ENCODE data around the gene SKAP1.
"Not testable (repeated sequence)": the region's sequence is repeated elsewhere in the genome, so short reads cannot be mapped to it uniquely, and the experiment has no call there.

SKAP1 gene

GRCh38 chr17:48240562-48241130 is 189.4 kb downstream of the SKAP1 start:
- peak; percentile 28 for DNase-seq

DNA sequence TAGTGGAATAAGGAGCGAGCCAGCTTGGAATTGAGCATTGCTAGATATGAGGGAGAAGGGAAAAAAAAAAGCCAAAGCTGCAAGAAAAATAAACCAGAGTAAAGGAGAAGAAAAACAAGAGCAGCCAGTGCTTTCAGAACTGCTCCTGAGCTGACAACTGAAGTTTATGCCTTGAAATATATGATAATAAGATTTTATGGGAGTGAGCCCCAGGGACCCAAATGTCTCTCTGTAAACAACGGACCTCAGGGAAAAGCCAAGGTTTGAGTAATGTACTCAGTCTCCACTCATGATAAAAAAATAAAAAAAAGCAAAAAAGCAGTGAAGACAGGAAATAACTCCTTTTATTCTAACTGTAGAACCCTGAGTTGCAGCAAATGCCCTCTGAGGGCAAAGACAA is 189.9 kb downstream of the SKAP1 start:
- DNase-seq, result no peak

DNA sequence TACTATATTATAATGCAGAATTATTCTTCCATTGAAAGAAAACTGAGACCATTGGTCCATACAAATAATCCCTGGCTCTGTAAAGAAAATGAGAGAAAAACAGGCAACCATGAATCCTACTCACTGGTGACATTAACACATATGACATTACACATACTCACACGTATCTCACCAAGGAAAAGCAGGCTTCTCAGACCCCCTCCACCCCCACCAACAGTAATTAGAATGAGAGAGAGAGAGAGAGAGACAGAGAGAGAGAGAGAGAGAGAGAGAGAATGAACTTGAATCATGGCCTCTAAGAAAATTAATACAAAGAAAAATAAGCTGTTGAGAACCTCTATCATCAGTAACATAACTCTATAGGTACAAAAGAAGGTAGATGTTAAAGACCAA is 190.4 kb downstream of the SKAP1 start:
- DNase-seq, result no peak

- DNase-seq, result no peak
Observed at GRCh38 chr17:48238933-48239602, 190.9 kb downstream of the SKAP1 start.

- peak; percentile 60 for DNase-seq
Observed at GRCh38 chr17:48237456-48237855, 192.6 kb downstream of the SKAP1 start.

- DNase-seq, result peak; percentile 78
Observed at GRCh38 chr17:48236681-48237134, 193.3 kb downstream of the SKAP1 start.

DNA sequence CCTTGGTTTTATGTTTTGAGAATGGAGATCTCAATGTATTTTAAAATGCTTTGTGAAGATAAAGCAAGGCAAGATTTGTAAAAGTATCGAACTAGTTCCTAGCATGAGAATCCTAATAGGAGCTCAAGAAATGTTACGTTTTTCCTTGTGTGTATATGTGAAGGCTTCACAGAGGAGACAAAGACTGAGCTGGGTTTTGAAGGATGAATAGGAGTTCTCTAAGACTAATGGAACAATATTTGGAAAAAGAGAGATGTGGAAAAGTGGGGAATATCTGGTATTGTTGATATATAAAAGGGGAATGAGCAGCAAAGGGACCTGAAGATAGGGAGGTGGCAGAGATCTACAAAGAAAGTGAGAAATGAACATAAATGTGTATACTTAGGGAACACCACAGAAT is 195.1 kb downstream of the SKAP1 start:
- DNase-seq, result no peak

GRCh38 chr17:48231995-48232959 is 197.7 kb downstream of the SKAP1 start:
- DNase-seq, result no peak

DNA sequence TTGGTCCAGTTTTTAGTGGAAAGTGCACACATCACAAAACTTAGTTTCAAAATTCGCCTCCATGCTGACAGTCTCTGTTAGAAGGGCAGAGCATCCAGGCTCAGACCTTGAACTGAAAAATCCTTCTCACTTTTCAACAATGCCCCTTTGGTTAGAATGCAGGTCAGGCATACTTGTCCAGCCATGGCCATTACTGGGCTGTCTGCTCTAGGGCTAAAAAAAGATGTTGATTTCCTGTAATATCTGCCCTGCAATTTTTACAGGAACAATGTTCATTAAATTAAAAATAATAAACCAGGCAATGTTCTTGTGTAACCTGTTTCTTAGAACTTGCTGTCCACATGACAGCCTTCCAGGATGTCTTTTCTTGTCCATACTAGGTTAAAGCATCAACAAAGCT is 200.1 kb downstream of the SKAP1 start:
- no peak for DNase-seq

DNA sequence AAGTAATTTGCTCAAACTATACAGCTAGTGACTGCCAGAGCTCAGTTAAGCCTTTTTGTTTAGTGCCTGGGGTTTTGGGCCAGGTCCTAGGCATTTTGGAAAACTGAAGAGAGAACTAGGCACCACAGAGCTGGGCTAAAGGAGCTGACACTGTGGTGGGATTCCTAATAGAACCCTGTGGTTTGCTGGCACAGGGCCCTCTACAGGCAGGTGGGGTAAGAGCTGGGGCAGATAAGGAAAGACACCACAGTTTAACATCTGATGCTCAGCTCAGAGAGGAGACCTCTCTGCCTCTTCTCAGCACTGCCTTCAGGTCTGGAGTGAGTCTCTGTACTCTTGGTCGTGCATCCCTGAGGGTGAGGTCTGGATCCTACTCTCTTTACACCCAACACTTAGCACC is 201.3 kb downstream of the SKAP1 start:
- DNase-seq, result no peak

DNA sequence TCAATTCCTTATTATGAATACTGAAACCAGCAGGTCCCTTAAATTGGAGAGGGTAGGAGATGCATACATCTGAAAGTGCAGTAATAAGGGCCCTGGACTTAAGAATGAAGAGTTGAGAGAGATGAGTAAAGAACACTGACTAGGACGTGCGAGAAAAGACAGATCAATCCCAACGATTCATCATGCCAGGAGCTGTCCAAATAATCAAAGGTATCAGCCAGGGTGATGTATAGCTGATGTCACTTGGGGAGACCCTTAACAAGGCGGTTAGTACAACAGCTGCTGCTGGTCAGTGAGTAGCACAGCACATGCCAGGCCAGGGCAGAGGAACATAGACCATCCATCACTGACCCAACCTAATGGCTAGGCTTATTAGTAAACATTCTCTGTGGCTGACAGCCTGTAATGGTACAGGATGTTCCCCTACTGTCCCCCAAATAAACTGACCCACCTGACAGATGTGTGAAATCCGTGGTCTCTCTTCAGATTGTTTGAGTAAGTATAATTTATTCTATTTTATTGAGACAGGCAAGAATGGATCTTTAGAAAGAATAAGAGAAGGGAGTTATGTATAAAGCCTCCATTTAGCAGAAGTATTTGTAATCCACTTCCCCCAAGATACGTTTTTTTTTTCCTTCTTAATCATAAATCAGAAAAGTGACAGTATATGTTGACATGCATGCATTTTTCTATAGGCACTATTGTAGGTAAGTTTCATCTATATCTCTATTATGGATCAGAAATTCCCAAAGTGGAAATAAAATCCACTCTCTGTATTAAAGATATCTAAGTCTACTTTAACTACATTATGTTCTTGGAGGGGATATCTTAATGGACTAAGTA is 204.1 kb downstream of the SKAP1 start:
- DNase-seq, result no peak

DNA sequence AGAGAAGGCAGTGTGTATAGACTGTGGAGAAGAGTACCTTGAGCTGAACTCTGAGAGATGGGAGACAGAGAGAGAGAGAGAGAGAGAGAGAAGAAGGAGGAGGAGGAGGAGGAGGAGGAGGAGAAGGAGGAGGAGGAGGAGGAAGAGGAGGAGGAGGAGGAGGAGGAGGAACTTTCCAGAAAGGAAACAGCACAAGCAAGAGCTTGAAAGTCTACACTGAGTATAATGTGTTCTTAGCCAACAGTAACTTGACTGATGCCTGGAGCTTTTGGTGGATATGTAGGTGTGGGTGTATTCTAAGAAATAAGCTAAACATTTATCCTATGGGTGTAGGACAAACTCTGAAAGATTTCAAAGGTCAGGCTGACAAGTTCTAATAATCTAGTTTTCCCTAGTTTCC is 206.1 kb downstream of the SKAP1 start:
- DNase-seq, result no peak

GRCh38 chr17:48219617-48220016 is 210.4 kb downstream of the SKAP1 start:
- no peak for DNase-seq

- peak; percentile 31 for DNase-seq
Observed at GRCh38 chr17:48215583-48216139, 214.4 kb downstream of the SKAP1 start.

DNA sequence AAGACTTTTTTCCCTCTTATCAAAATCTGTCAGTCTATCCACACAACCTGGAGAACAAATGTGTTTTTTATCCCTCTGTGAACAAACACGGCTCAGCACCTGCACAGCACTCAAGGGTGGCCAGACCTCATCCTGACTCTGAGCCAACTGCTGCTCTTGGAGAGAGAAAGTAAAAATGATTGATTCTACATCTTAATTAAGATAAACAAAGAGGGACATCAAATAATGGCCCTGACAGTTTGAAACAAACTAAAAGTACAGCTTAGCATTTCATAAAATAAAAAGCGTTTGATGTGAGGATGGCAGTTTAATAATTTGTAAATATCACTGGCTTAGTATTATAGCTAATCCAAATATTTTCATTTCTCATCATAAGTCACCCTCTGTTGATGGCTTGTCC is 216.2 kb downstream of the SKAP1 start:
- no peak for DNase-seq

DNA sequence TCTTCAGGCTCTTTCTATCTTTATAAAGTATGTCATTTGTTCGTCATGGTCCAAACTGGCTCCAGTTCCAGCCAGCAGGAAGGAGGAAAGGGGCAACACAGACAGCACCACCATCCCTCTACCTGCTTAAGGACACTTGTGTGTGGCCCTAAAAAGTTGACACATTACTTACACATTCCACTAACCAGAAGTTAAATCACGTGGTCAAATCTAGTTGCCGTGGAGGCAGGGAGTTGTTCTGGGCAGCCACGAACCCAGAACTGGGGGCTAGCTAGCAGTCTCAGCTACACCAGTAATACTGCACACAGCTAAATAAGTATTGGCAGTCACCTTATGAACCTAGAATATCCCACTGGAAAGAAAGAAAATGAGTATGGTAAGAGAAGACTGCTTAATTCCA is 218.2 kb downstream of the SKAP1 start:
- DNase-seq, result no peak

GRCh38 chr17:48211011-48211410 is 219.0 kb downstream of the SKAP1 start:
- DNase-seq, result no peak

GRCh38 chr17:48209973-48210372 is 220.0 kb downstream of the SKAP1 start:
- no peak for DNase-seq

GRCh38 chr17:48207776-48208544 is 222.1 kb downstream of the SKAP1 start:
- DNase-seq, result no peak

- not testable (repeated sequence) for DNase-seq
Observed at GRCh38 chr17:48207036-48207435, 223.0 kb downstream of the SKAP1 start.

GRCh38 chr17:48202959-48203358 is 227.1 kb downstream of the SKAP1 start:
- DNase-seq, result no peak
